Parathyroid adenoma (tissue), 2 donors: ENCODE results near the gene THBS2.

ENCODE experiments used
- H2AFZ ChIP-seq: fragments of 300-600 bp; sonication (generic); one replicate; pipeline ENCODE4 v1.7.0; 2017; ENCODE audit warnings: antibody characterized with exemption, mild to moderate bottlenecking
- H3K27ac ChIP-seq: fragments of 300-600 bp; sonication (generic); one replicate; pipeline ENCODE4 v1.7.0; 2017
- H3K27me3 ChIP-seq: fragments of 300-600 bp; sonication (generic); one replicate; pipeline ENCODE4 v1.7.0; 2017; ENCODE audit warnings: low read length; ENCODE audit not compliant: control insufficient read depth, insufficient read depth
- H3K36me3 ChIP-seq: fragments of 300-600 bp; sonication (generic); one replicate; pipeline ENCODE4 v1.7.0; 2017; ENCODE audit warnings: low read length; ENCODE audit not compliant: control insufficient read depth, insufficient read depth
- H3K4me1 ChIP-seq: fragments of 300-600 bp; sonication (generic); one replicate; pipeline ENCODE4 v1.7.0; 2017; ENCODE audit warnings: control low read depth
- H3K4me2 ChIP-seq: fragments of 300-600 bp; sonication (generic); one replicate; pipeline ENCODE4 v1.7.0; 2017; ENCODE audit warnings: low read length
- H3K4me3 ChIP-seq: fragments of 300-600 bp; sonication (generic); one replicate; pipeline ENCODE4 v1.7.0; 2017; ENCODE audit warnings: low read depth, low read length
- H3K79me2 ChIP-seq: fragments of 300-600 bp; sonication (generic); one replicate; pipeline ENCODE4 v1.7.0; 2017; ENCODE audit warnings: control low read depth
- H3K9ac ChIP-seq: fragments of 300-600 bp; sonication (generic); one replicate; pipeline ENCODE4 v1.7.0; 2017; ENCODE audit warnings: mild to moderate bottlenecking
- H3K9me3 ChIP-seq: fragments of 300-600 bp; sonication (generic); one replicate; pipeline ENCODE4 v1.7.0; 2017; ENCODE audit warnings: low read length; ENCODE audit not compliant: control insufficient read depth
- CTCF ChIP-seq: fragments of 300-600 bp; sonication (generic); IDR thresholded peaks from one replicate; pipeline ENCODE4 v1.7.0; 2017; ENCODE audit warnings: antibody characterized with exemption, mild to moderate bottlenecking
- donor health status: primary hyperparathyroidism.

Gene THBS2

DNA sequence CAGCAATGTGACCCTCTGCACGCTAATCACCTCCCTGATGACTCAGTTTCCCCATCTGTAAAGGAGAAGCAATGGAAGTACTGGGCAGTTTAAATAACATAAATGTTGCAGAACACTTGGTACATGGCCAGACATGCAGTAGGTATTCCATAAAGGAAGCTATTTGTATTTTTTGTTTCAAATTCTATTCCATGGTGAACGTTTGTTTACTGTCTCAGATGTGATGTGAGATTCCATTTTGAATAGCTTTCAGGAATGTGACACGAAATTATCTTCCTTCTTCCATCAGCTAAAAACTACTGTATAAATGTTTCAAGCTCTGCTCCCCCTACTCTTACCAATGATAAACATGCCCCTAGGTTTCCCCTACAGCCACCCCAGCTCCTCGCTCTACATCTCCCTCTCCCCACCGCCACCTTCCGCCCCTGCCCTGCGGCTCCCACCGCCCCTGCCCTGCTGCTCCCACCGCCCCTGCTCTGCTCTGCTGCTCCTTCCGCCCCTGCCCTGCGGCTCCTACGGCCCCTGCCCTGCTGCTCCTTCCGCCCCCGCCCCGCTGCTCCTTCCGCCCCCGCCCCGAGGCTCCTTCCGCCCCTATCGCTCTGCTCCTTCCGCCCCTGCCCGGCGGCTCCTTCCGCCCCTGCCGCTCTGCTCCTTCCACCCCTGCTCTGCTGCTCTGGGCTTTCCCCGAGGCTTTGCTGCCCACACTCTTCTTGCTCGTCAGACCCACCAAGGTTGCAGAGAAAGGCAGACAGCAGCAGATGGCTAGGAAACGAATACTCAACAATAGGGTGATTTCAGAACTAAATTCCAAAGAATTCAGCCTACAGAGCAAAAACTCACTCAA is 78.9 kb downstream of the THBS2 start:
- Histone ChIP-seq H2AFZ (no peak overlapping the region), H3K36me3 (no peaks in the 10 kb centered on the region), H3K27ac (no peak overlapping the region), H3K9me3 (no peaks in the 10 kb centered on the region), H3K4me2 (no peak overlapping the region), H3K79me2 (no peaks in the 10 kb centered on the region), H3K4me1 (no peaks in the 10 kb centered on the region), H3K9ac (no peak overlapping the region), H3K4me3 (no peak overlapping the region), H3K27me3 (no peaks in the 10 kb centered on the region)
- TF ChIP-seq CTCF: no peak

DNA sequence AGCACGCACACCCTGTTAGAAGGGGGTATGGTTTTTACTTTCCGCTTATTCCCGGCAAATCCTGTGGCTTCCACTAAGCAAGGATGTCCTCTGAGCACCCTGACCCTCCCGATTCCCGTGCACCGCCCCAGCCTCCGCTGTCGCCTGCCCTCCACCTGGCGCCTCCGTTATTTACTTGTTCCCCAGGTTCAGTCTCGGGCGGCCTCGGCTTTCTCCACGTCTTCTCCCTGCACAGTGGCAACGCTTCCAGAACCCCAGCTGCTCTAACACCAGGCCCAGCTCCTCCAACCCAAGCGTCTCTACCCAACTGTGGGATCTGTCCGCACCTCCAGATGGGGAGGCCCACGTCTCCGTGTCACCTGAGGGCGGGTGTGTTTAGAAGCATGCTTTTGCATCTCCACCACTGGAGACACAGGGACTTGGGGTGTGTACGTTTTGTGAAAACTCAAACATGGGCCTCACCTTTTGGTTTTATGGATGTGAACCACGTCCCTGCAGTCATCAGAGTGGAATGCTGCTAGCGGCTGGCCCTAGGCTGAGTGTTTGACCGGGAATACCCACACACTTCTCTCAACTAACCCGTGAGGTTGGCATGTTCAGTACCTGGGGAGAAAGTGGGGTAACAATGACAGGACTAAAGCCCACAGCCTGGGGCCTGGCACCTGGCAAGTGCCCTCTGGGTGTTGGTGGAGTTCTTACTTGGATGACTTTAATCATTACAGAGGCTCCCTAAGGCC is 79.9 kb downstream of the THBS2 start:
- no peak overlapping the region for H3K27ac ChIP-seq
- no peak overlapping the region for H2AFZ ChIP-seq
- no peaks in the 10 kb centered on the region for H3K4me1 ChIP-seq
- no peaks in the 10 kb centered on the region for H3K9me3 ChIP-seq
- H3K79me2 ChIP-seq: no peaks in the 10 kb centered on the region
- H3K4me2 ChIP-seq: no peak overlapping the region
- H3K9ac ChIP-seq: no peak overlapping the region
- no peaks in the 10 kb centered on the region for H3K36me3 ChIP-seq
- H3K4me3 ChIP-seq: no peak overlapping the region
- TF ChIP-seq CTCF: no peak
- H3K27me3 ChIP-seq: no peaks in the 10 kb centered on the region

DNA sequence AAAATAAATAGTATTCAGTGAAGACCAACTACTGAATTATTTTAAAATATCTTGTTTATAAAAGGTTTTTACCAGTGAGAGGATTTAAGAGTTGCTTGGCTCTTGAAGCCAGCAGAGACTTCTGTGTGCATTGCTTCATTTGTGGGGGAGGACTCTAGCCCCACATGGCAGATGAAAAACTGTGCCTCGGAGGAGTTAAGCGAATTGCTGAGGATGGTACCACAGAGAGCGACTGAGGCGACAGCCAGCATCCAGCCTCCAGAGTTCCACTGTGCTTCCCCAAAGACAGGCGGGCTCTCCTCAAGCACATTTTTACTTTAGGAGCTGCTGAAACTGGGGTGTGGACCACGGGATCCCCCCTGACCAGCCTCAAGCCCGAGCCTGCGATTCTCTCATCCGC is 80.7 kb downstream of the THBS2 start:
- Histone ChIP-seq H3K4me3 (no peak overlapping the region), H3K9ac (no peak overlapping the region), H3K27ac (no peak overlapping the region), H2AFZ (no peak overlapping the region), H3K79me2 (no peaks in the 10 kb centered on the region), H3K36me3 (no peaks in the 10 kb centered on the region), H3K4me2 (no peak overlapping the region), H3K4me1 (no peaks in the 10 kb centered on the region), H3K27me3 (no peaks in the 10 kb centered on the region), H3K9me3 (no peaks in the 10 kb centered on the region)
- no peak for TF ChIP-seq CTCF

DNA sequence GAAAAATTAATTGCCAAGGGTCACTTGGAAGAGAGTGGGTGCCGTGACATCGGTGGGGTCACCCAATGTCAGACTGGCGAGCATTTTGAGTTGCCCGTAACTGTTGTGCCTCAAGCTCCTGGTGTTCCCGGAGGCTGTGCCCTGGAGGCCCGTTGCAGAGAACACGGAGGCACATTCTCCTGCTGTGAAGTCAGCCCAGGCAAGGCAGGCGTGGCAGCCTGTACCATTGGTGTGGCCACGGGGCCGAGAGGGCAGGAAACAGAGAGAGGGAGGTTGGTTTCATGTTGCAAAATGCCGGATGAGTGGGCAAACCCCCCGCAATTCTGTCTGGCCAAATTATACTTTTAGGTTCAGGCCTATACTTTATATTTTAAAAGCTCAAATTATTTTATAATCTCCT is 81.2 kb downstream of the THBS2 start:
- no peaks in the 10 kb centered on the region for H3K79me2 ChIP-seq
- no peak overlapping the region for H3K4me2 ChIP-seq
- H3K27ac ChIP-seq: no peak overlapping the region
- H2AFZ ChIP-seq: no peak overlapping the region
- TF ChIP-seq CTCF: no peak
- H3K27me3 ChIP-seq: no peaks in the 10 kb centered on the region
- H3K9me3 ChIP-seq: no peaks in the 10 kb centered on the region
- no peak overlapping the region for H3K9ac ChIP-seq
- H3K4me1 ChIP-seq: no peaks in the 10 kb centered on the region
- H3K4me3 ChIP-seq: no peak overlapping the region
- H3K36me3 ChIP-seq: no peaks in the 10 kb centered on the region
